Measurements from ENCODE around the gene ITIH3.
"Not testable (repeated sequence)": the region's sequence is repeated elsewhere in the genome, so short reads cannot be mapped to it uniquely, and the experiment has no call there.

ITIH3 gene

DNA sequence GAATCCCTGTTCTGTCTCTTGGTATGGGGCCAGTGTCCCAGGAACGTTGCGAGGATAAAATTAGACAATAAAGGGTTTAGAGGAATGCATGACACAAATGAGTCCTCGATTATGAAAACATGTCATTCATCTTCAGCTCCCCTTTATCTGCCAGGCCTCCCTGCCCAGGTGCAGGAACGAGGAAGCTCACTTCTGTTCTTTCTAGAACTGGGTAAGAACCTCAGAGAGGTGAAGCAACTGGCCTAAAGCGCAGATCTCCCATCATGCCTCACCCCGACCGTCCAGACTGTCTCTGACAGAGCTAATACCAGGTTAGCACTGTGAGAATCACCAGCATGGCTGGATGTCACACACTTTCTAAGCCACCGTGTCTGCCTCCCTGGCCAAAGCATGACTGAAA is 18.7 kb upstream of the ITIH3 start:
- DNase-seq (ENCODE audit: insufficient read length, low spot score) (no peak), FAIRE-seq (no peak)
- TF ChIP-seq, protein P1, sequence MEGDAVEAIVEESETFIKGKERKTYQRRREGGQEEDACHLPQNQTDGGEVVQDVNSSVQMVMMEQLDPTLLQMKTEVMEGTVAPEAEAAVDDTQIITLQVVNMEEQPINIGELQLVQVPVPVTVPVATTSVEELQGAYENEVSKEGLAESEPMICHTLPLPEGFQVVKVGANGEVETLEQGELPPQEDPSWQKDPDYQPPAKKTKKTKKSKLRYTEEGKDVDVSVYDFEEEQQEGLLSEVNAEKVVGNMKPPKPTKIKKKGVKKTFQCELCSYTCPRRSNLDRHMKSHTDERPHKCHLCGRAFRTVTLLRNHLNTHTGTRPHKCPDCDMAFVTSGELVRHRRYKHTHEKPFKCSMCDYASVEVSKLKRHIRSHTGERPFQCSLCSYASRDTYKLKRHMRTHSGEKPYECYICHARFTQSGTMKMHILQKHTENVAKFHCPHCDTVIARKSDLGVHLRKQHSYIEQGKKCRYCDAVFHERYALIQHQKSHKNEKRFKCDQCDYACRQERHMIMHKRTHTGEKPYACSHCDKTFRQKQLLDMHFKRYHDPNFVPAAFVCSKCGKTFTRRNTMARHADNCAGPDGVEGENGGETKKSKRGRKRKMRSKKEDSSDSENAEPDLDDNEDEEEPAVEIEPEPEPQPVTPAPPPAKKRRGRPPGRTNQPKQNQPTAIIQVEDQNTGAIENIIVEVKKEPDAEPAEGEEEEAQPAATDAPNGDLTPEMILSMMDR (IDR thresholded peaks at IDR 0.05; ENCODE audit: insufficient read depth, missing control alignments) = no peak

DNA sequence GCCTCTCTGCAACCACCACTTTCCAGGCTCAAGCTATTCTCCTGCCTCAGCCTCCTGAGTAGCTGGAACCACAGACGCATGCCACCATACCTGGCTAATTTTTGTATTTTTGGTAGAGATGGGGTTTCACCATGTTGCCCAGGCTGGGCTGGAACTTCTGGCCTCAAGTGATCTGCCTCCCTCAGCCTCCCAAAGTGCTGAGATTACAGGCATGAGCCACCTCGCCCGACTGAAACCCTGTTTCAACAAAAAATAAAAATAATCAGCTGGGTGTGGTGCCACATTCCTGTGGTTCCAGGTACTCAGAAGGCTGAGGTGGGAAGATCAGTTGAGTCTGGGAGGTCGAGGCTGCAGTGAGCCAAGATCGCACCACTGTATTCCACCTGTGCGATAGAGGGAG is 18.1 kb upstream of the ITIH3 start:
- not testable (repeated sequence) for FAIRE-seq; DNase-seq (ENCODE audit: insufficient read length, low spot score)

DNA sequence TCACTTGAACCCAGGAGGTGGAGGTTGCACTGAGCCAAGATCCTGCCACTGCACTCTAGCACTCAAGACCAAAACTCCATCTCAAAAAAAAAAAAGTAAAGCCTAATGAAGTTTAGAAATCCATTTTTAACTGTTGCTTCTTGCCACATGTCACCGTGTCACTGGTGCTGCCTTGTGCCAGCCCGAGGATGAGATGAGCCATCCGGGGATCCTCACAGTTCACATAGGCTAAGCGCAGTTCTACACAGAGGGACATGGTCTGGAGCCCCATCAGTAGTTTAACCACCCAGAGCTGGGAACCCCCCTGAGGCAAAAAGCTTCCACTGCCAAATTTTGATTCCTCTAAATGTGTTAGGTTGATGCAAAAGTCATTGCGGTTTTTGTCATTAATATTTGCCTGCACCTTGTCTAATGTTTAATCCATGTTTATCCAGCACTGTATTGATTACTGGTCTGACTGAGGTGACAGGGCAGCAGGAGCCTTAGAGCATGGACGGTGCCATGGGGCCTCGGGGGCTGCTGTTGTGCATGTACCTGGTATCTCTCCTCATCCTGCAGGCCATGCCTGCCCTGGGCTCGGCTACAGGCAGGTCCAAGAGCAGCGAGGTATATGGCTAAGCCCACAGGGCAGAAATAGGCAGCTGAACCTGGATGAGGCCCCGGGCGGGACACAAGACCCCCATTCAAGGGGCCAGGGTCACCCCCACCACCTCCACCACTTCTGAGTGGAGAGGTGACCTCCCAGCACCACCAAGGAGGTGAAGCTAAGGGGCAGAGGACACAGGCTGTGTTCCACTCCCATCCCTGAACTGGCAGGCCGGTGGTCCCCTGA is 17.3 kb upstream of the ITIH3 start, which contains the start of gene ITIH1:
Gene ITIH1, plus strand, starts transcription at position 473 of the 832 bp plus-strand sequence. Its CDS starts 17 bp downstream, at position 490.
- DNase-seq (ENCODE audit: insufficient read length, low spot score) = no peak
- TF ChIP-seq, protein P1 (IDR thresholded peaks at IDR 0.05; ENCODE audit: insufficient read depth, missing control alignments) = no peak
- no peak for FAIRE-seq

DNA sequence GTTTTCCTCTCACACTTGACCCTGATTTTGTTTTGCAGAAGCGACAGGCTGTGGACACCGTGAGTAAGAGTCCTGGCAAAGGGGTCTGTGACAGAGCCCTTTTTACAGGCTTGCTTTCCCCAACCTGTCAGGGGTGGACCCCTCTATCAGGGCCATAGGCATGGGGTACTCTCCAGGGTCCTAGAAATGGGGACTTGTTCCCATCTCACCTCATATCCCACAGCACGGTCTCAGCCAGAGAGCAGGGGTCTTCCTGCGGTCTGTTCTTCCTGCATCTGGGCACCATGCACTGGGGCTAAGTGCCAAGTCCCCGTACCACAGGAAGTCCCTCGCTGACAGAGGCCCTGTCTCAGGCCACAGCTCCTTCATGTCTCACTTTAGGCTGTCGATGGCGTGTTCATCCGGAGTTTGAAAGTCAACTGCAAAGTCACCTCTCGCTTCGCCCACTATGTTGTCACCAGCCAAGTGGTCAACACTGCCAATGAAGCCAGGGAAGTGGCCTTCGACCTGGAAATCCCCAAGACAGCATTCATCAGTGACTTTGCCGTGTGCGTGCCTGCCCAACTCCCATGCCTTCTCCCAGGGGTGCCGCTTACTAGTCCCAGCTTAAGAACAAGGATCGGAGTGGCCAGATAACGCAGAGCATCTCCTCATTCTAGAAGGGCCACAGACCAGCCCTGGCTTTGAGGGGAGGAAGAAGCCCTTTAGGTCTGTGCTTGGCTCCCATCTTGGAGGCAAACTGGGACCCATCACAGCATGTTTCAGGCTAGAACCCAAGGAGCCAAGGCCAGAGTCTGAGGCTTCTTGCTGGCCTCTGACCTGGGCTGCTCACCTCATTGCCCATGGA is 16.4 kb upstream of the ITIH3 start:
- TF ChIP-seq, protein P1 (IDR thresholded peaks at IDR 0.05; ENCODE audit: insufficient read depth, missing control alignments) = no peak
- FAIRE-seq (no peak), DNase-seq (ENCODE audit: insufficient read length, low spot score) (no peak)

DNA sequence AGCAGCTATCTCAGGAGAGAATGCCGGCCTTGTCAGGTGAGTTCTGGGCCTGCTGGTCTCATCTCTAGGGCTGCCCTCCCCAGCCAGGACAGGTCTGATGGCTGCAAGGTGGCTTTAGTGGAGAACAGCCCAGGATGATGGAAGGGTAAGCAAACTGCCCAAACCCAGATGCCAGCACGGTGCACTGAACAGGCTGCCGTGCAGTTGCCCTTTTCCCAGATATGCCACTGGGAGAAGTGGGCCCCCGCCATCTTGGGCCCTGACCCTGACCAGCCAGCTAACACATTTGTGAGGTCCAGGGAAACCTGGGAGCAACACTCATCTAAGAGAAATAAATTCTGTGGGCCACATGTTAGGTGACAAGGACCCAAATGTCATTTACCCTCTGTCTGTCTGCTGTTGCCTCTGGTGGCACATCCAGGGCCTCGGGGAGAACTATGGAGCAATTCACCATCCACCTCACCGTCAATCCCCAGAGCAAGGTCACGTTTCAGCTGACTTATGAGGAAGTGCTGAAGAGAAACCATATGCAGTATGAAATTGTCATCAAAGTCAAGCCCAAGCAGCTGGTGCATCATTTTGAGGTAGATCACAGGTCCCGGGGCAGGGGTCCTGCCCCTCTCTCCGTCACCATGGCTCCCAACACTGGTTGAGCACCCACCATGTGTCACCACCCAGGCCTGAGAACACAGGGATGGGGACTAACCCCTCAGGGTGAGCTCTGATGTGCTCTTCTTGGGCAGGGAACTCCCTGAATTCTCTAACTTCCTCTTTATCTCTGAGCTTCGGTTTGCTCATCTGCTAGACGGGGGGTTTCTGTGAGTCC is 15.4 kb upstream of the ITIH3 start:
- TF ChIP-seq, protein P1 (IDR thresholded peaks at IDR 0.05; ENCODE audit: insufficient read depth, missing control alignments) = no peak
- no peak for FAIRE-seq
- DNase-seq (ENCODE audit: insufficient read length, low spot score) = no peak

DNA sequence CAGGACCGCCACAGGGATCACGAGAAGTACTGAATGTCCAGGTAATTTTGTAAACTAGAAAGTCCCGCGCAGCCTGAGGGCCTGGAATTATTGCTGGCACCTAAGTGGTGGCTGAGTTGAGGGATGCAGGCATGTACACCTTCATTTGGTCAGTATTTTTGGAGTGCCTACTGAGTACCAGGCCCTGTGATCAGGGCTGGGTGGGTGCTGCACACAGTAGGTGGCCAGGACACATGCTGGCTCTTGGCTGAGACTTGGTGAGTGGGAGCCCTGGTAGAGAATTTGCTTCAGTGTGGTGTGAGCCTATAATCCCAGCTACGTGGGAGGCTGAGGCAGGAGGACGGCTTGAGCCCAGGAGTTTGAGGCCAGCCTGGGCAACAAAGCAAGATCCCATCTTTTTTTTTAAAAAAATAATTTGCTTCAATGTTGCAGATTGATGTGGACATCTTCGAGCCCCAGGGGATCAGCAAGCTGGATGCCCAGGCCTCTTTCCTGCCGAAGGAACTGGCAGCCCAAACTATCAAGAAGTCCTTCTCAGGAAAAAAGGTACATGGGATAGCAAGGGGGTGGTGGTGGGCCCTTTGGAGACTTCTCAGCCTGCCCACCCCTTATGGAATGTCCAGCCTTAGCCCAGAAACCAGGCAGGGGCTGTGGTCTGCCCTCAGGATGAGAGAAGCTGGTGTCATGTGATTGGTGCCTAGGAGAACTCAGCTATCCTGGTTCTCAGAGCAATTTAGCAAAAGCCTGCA is 14.6 kb upstream of the ITIH3 start:
- DNase-seq (ENCODE audit: insufficient read length, low spot score) = no peak
- TF ChIP-seq, protein P1 (IDR thresholded peaks at IDR 0.05; ENCODE audit: insufficient read depth, missing control alignments) = no peak
- no peak for FAIRE-seq
